Measurements from ENCODE around the gene CEP112. TPM values are rescaled to one million over a fixed set of nuclear protein-coding genes. Genes with fewer than 3 reads are reported as not detected.
A peak's percentile ranks its signal among the peaks of the same experiment; 100 is the strongest.

The CEP112 gene
- total and polyA plus RNA-seq, 9 of the 15 experiments (the other 6 are each of a cell fraction or from before 2014, with no cell fraction given): 0.84 TPM; not detected in 8

DNA sequence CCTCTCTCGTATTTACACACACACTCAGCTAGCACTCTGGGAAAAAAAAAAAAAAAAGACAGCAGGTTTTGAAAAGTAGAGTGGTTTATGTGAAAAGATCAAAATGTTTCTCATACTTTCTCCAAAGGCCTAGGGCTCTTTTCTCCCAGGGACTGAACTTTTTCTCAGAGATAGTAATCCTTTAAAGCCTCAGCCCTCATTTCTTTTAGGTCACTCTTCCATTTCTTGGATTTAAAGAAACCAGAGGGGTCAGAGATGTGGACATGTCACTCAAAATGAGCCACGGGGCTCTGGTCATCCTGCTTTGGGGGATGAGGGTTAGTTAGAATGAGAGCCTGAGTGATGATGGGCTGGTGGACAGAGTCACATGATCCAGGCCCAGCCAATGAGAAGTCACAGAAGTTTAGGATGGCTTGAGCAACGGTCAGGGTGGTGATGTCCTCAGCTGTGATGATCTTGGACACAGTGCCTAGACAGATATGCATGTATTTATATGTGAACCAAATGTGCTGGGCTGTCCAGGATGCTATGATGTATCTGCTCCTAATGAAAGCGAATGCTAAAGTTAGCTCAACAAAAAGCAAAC, 596.8 kb downstream of the CEP112 start (continued):
- peak; percentile 44; the same call in 1 of the 2 replicates for TF ChIP-seq RAD51 (IDR thresholded peaks at IDR 0.05; ENCODE audit: borderline replicate concordance, low read depth)

DNA sequence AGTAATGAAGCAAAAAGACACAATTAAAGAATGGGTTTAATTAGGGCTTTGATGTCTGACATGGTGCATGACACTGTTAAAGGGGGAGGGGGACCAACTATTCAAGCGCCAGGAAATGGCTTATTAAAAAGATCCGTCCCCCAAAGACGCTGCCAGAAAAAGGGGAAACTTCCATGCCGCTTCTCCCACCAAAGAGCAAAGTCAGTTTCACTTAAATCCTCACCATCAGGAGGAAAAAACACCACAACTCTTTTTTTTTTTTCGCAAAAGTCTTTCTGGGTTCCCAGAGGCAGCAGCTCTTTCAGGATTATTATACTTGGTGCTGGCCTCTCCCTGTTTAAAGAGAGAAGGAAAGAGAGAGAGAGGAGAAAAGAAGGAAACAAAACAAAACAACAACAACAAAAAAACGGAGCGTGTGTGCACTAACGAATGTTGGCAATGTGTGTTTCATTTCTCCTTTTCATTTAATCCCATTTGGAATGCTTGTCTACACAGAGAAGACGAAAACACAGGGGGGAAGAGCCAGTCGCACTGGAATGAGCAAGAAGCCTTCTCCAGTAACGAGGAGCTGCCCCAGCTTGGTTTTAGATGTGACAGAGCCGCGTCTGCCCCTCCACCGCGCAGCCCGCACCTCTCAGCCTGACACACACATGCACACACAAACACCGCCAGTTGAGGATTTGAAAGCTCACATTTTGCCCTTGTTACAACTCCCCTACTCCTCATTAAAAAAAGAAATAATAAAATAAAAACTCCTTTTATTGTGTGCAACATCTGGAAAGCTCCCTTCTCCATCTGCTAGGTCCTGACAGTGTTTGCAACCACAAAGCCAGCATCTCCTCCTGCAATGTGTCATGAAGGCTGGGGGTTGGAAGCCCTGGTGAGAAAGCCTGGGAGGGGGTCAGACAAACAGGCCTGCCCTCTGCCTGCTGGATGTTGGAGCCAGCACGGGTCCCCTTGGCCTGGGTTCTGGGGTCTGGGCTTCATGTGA, 597.8 kb downstream of the CEP112 start:
- no TSS peak for BruUV-seq (replicated peaks)
- H2AFZ ChIP-seq (ENCODE audit: low read depth, low read length): no peak overlapping the region
- TF ChIP-seq HNRNPL (IDR thresholded peaks at IDR 0.05; ENCODE audit: low read depth, low read length) (no peak), PYGO2 (tag; IDR thresholded peaks at IDR 0.05) (no peak), ZNF699 (CRISPR knock-in tag; IDR thresholded peaks at IDR 0.05; ENCODE audit: insufficient replicate concordance) (no peak), CREB1 (IDR thresholded peaks at IDR 0.05) (no peak), CREB1 (CRISPR knock-in tag; IDR thresholded peaks at IDR 0.05) (no peak)
- TF ChIP-seq, protein P1, sequence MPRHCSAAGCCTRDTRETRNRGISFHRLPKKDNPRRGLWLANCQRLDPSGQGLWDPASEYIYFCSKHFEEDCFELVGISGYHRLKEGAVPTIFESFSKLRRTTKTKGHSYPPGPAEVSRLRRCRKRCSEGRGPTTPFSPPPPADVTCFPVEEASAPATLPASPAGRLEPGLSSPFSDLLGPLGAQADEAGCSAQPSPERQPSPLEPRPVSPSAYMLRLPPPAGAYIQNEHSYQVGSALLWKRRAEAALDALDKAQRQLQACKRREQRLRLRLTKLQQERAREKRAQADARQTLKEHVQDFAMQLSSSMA (CRISPR knock-in tag; IDR thresholded peaks at IDR 0.05): no peak
- ChIA-PET CTCF (ENCODE audit: low intra/inter-chr PET ratio) (interaction anchor here (0.7 kb wide), 1 partner anchor 300 kb away, joined by 5 read pairs; no protein-coding TSS in a partner anchor), POLR2A (no interaction called here)
- FAIRE-seq (no peak), DNase-seq (ENCODE audit: extremely low read depth in 1 of 4, low spot score in 3 of 4) (no peak), ATAC-seq (no peak)
- H3K27ac ChIP-seq (ENCODE audit: extremely low read depth, low read depth, low read length): no peak overlapping the region
- no peaks in the 10 kb centered on the region for H3K36me3 ChIP-seq (ENCODE audit: control insufficient read depth, insufficient read depth, low read length)
- in situ Hi-C loops (cut with MboI) (no loop called here), intact Hi-C loops (cut with micrococcal nuclease) (no loop called here)
- 1% methylated on average over 17 of the region's 18 CpGs for WGBS (ENCODE audit: insufficient coverage, low coverage, missing lambda C conversion rate)
- H3K9me1 ChIP-seq (ENCODE audit: control insufficient read depth, insufficient read depth, low read length): no peaks in the 10 kb centered on the region
- H4K20me1 ChIP-seq (replicated peaks; ENCODE audit: control insufficient read depth, insufficient read depth, low read length): no peaks in the 10 kb centered on the region
- H3K79me2 ChIP-seq (ENCODE audit: control insufficient read depth, insufficient read depth, low read length): no peaks in the 10 kb centered on the region
- H3K27me3 ChIP-seq (ENCODE audit: control insufficient read depth in 2 of 2, insufficient read depth in 2 of 2, low read length in 2 of 2): peaks cover 9 to 40% of the 10 kb centered on the region in 2 experiments; a peak in 4 of 5 replicates
- no peak overlapping the region for H3K4me2 ChIP-seq (ENCODE audit: insufficient read depth, low read length)
- no peaks in the 10 kb centered on the region for H3K4me1 ChIP-seq (replicated peaks in 1 of 2; ENCODE audit: control insufficient read depth in 2 of 2, insufficient read depth in 2 of 2, low read length in 2 of 2)
- no peaks in the 10 kb centered on the region for H3K9me3 ChIP-seq (replicated peaks; ENCODE audit: control insufficient read depth, insufficient read depth, low read depth, low read length)
- H3K4me3 ChIP-seq: no peak overlapping the region
- H3K9ac ChIP-seq (ENCODE audit: insufficient read depth in 1 of 2, low read depth in 2 of 2, low read length in 2 of 2): no peak overlapping the region
